Measurements from ENCODE around the gene OSBPL2. TPM values are rescaled to one million over a fixed set of nuclear protein-coding genes. Genes with fewer than 3 reads are reported as not detected.

OSBPL2 gene
- 10 to 100 TPM; 40.6 to 81.7 (median 64.8) TPM for total RNA-seq
- polyA plus RNA-seq = 10 to 100 TPM in 2 of 3 donors, 1 to 10 TPM in 1; 9.2 to 19.6 (median 14.0) TPM
- long read RNA-seq, donor 1, full-length matches to known transcripts = 7 of 7 reads
- long read RNA-seq, donor 1, partial matches to known transcripts = 0 of 7 reads
- long read RNA-seq, donor 1, other reads (novel, unspliced or antisense) = 0 of 7 reads
- long read RNA-seq, donor 2, full-length matches to known transcripts = 1 of 1 reads
- long read RNA-seq, donor 2, partial matches to known transcripts = 0 of 1 reads
- long read RNA-seq, donor 2, other reads (novel, unspliced or antisense) = 0 of 1 reads

DNA sequence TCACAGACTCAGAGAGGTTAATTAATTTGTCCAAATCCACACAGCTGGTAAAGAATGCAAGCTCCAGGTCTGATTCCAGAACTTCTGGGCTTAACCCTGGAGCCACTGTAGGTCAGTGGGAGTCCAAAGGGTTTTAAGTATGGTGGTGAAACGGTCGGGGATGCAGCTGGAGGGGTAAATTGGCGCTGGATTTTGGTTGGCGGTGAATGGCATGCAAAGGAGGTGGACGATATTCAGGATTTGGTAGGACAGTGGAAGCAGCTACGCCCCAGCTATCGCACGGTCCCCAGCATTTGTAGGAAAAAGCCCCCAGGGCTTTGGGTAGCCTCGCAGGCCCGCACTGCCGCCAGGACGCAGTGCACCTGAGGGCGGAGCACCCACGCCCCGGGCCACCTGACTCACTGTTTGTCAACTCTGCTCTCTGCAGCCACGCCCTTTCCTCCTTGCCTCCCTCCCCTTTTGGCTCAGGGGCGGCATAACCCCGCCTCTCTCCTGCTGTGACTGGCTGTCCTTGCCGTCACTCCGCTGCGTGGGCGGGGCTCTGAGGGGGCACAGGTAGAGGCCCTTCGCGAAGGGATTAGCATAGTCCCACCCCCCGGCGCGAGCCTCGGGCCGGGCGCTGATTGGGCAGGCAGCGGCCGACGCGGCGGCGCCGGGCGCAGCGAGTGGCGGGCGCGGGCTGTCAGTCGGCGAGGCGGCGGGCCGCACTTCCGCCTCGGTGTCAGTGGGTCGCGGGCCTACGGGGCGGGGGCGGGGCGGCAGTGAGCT is at the start of gene OSBPL2:
TSS of gene OSBPL2 (plus strand) at position 721 of the 768 bp plus-strand sequence. CDS start 17,664 bp downstream, outside the sequence.
- H3K4me1 ChIP-seq = peaks cover 29 to 69% (median 53%) of the 10 kb centered on the region in 6 donors
- peaks cover 0 to 7% (median 0%) of the 10 kb centered on the region in 8 donors for H3K9me3 ChIP-seq
- H3K36me3 ChIP-seq = peaks cover 0 to 23% (median 0%) of the 10 kb centered on the region in 6 donors
- peaks cover 0 to 6% (median 0%) of the 10 kb centered on the region in 7 donors for H3K27me3 ChIP-seq (replicated peaks in 1 of 7)
- H3K4me3 ChIP-seq = peak within 1 kb of the TSS; percentile 48 to 92 (median 74)
- intact Hi-C loops (cut with DNase I; ENCODE audit: low total_unique reads) = no loop called here
- DNase-seq = peak; percentile 100
- WGBS, 5 donors = 1 to 2% (median 1%) methylated on average over 17 to 55 of the region's 55 CpGs
- TF ChIP-seq POLR2A (IDR thresholded peaks at IDR 0.05) (no peak), POLR2AphosphoS5 (IDR thresholded peaks at IDR 0.05) (peak; percentile 70 to 85 (median 82))
- TF ChIP-seq, protein P1, sequence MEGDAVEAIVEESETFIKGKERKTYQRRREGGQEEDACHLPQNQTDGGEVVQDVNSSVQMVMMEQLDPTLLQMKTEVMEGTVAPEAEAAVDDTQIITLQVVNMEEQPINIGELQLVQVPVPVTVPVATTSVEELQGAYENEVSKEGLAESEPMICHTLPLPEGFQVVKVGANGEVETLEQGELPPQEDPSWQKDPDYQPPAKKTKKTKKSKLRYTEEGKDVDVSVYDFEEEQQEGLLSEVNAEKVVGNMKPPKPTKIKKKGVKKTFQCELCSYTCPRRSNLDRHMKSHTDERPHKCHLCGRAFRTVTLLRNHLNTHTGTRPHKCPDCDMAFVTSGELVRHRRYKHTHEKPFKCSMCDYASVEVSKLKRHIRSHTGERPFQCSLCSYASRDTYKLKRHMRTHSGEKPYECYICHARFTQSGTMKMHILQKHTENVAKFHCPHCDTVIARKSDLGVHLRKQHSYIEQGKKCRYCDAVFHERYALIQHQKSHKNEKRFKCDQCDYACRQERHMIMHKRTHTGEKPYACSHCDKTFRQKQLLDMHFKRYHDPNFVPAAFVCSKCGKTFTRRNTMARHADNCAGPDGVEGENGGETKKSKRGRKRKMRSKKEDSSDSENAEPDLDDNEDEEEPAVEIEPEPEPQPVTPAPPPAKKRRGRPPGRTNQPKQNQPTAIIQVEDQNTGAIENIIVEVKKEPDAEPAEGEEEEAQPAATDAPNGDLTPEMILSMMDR (IDR thresholded peaks at IDR 0.05 in 8 of 11, conservative IDR thresholded peaks at IDR 0.05 in 3 of 11) = peak in 5 of 11 experiments; percentile 5 to 45 (median 29)
- peak within 1 kb of the TSS; percentile 60 to 95 (median 88) for H3K27ac ChIP-seq

DNA sequence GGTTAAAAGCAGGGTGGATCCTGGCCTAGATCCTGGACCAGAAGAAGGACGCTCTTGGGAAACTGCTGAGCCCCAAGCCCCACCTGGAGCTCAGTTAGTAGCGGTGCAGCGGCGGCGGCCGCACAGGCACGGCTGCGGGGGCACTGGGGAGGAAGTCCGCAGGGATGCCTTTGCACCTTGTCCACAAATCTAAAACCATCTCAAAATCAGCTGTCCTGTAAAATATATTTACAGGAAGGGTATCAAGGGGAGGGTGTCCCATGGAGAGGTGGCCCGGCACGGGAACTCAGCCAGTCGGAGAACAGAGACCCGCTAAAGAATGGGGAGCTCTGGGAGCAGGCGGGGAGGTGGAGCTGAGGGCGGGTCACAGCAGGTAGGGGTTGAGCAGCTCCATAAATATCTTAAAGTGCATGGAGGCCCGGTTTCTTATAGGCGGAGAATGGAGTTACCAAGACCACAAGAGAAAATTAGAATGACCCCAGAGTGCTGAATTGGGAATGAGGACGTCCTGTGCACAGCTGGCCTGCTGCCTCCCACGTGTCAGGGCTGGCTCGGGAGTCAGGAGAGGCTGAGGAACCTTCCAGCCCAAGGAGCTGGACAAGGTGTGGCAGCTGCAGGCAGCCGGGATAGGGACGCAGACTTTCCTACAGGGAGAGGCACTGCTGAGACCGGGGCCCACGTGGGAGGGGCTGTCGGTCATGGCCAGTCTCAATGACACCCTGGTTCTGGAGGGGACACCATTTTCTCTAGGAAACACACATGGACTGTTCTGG is 47.5 kb upstream of the OSBPL2 start:
- intact Hi-C loops (cut with DNase I; ENCODE audit: low total_unique reads) = no loop called here
- TF ChIP-seq, protein P1 (IDR thresholded peaks at IDR 0.05 in 8 of 11, conservative IDR thresholded peaks at IDR 0.05 in 3 of 11) = no peak
- TF ChIP-seq POLR2AphosphoS5 (IDR thresholded peaks at IDR 0.05) (no peak), POLR2A (IDR thresholded peaks at IDR 0.05) (no peak)

DNA sequence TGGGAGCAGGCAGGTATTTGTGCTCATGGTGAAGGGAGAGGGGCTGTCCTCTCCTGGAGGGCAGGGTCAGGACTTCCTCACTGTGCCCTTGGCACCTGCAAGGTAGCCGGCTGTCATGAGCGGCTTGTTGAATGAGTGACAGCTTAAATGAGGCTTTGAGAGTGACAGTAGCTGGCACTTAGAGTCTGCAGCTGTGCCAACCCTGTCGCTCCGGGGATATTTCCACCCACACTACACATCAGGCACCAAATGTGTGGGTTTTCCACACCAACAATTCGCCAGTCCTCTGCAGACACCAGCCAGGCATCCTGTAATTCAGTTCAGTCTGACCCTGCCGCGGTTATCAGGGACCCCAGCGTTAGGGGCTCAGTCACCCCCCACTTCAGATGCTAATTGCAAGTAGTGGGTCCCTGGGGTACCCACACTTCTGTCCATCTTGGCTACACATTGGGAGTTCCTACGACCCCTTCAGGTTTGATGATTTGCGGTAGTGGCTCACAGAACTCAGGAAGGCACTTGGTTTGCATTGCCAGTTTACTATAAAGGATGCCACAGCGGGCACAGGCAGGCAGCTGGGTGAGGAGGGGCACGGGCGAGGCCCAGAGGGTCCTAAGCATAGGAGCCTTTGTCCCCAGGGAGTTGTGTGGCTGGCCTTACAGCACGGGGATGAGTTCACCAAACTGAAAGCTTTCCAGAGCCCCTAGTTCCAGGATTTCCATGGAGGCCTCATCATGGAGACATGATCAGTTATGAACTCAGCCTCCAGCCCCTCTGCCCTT is 46.4 kb upstream of the OSBPL2 start:
- Histone ChIP-seq H3K27me3 (replicated peaks in 1 of 7) (no peaks in the 10 kb centered on the region), H3K36me3 (peaks cover 0 to 82% (median 36%) of the 10 kb centered on the region in 6 donors), H3K4me1 (peaks cover 2 to 37% (median 9%) of the 10 kb centered on the region in 6 donors), H3K4me3 (no peak overlapping the region), H3K9me3 (no peaks in the 10 kb centered on the region), H3K27ac (no peak overlapping the region)
- intact Hi-C loops (cut with DNase I; ENCODE audit: low total_unique reads) = no loop called here
- DNase-seq = peak; percentile 46
- TF ChIP-seq POLR2A (IDR thresholded peaks at IDR 0.05) (no peak), POLR2AphosphoS5 (IDR thresholded peaks at IDR 0.05) (no peak)
- TF ChIP-seq, protein P1 (IDR thresholded peaks at IDR 0.05 in 8 of 11, conservative IDR thresholded peaks at IDR 0.05 in 3 of 11) = no peak
- 85 to 95% (median 92%) methylated on average over 14 of the region's 14 CpGs for WGBS, 5 donors

More for the DNA sequence above, 47.5 kb upstream of the OSBPL2 start:
- no peaks in the 10 kb centered on the region for H3K27me3 ChIP-seq (replicated peaks in 1 of 7)
- H3K9me3 ChIP-seq = no peaks in the 10 kb centered on the region
- peaks cover 0 to 71% (median 25%) of the 10 kb centered on the region in 6 donors for H3K36me3 ChIP-seq
- DNase-seq = peak; percentile 47
- H3K27ac ChIP-seq = no peak overlapping the region
- WGBS, 5 donors = 87 to 90% (median 89%) methylated on average over 25 of the region's 25 CpGs
- no peak overlapping the region for H3K4me3 ChIP-seq
- H3K4me1 ChIP-seq = peaks cover 6 to 49% (median 18%) of the 10 kb centered on the region in 6 donors

Measured in spleen (tissue), 13 donors.